Measurements from ENCODE around the gene GTF3A.

Gene GTF3A

DNA sequence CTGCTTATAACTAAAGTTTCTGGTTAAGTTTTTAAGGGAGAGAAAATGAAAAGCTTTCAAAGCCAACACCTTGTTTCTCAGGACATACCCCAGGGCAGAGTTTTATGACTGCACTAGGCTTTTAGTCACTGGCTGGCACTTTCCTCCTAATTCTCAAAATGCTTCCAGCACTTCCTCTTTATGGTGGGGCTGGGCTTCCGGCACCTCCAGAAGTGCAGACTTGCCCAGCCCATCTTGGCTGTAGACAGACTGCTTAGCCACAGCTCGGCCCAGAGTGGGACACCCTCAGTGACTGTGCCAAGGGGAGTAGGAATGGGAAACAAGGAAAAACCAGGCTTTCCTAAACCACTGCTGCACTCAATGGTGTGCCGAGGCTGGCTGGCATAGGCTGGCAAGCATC lies 23.2 kb upstream of the GTF3A start:
- TF ChIP-seq, protein P1, sequence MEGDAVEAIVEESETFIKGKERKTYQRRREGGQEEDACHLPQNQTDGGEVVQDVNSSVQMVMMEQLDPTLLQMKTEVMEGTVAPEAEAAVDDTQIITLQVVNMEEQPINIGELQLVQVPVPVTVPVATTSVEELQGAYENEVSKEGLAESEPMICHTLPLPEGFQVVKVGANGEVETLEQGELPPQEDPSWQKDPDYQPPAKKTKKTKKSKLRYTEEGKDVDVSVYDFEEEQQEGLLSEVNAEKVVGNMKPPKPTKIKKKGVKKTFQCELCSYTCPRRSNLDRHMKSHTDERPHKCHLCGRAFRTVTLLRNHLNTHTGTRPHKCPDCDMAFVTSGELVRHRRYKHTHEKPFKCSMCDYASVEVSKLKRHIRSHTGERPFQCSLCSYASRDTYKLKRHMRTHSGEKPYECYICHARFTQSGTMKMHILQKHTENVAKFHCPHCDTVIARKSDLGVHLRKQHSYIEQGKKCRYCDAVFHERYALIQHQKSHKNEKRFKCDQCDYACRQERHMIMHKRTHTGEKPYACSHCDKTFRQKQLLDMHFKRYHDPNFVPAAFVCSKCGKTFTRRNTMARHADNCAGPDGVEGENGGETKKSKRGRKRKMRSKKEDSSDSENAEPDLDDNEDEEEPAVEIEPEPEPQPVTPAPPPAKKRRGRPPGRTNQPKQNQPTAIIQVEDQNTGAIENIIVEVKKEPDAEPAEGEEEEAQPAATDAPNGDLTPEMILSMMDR (IDR thresholded peaks at IDR 0.05; ENCODE audit: insufficient read depth, low read length, poor library complexity, severe bottlenecking), result no peak
- H3K36me3 ChIP-seq (ENCODE audit: control insufficient read depth, insufficient read depth, low read length), result no peaks in the 10 kb centered on the region
- no peaks in the 10 kb centered on the region; the same call in 1 of the 2 replicates for H3K27me3 ChIP-seq (replicated peaks; ENCODE audit: control insufficient read depth, insufficient read depth, low read length)
- H3K4me3 ChIP-seq (replicated peaks; ENCODE audit: low read depth, low read length), result no peak overlapping the region
- DNase-seq (ENCODE audit: extremely low read depth, insufficient read length), result no peak

DNA sequence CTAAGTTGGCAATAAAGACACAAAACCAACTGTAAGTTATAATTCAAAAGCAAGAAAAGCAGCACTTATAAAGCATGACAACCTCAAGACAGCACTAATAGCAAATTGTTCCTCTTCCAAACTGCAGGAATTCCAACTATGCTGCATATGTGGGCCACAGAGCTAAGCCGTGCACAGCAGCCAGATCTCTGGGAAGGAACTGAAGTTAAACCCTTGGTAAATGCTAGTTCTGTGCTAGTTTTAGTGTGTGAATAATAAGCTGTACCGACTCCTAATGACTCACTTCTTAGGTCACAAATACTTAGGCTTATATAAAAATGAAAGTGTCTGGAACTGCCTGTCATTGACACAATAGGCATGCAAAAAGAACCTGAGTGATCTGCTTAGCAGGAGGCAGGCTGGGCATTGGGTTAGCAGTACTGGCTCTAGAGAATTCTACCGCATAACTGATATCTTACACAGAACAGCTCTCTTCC lies 21.2 kb upstream of the GTF3A start:
- Histone ChIP-seq H3K4me3 (replicated peaks; ENCODE audit: low read depth, low read length) (no peak overlapping the region), H3K36me3 (ENCODE audit: control insufficient read depth, insufficient read depth, low read length) (no peaks in the 10 kb centered on the region), H3K27me3 (replicated peaks; ENCODE audit: control insufficient read depth, insufficient read depth, low read length) (no peaks in the 10 kb centered on the region; the same call in 1 of the 2 replicates)
- TF ChIP-seq, protein P1 (IDR thresholded peaks at IDR 0.05; ENCODE audit: insufficient read depth, low read length, poor library complexity, severe bottlenecking), result no peak
- no peak for DNase-seq (ENCODE audit: extremely low read depth, insufficient read length)

DNA sequence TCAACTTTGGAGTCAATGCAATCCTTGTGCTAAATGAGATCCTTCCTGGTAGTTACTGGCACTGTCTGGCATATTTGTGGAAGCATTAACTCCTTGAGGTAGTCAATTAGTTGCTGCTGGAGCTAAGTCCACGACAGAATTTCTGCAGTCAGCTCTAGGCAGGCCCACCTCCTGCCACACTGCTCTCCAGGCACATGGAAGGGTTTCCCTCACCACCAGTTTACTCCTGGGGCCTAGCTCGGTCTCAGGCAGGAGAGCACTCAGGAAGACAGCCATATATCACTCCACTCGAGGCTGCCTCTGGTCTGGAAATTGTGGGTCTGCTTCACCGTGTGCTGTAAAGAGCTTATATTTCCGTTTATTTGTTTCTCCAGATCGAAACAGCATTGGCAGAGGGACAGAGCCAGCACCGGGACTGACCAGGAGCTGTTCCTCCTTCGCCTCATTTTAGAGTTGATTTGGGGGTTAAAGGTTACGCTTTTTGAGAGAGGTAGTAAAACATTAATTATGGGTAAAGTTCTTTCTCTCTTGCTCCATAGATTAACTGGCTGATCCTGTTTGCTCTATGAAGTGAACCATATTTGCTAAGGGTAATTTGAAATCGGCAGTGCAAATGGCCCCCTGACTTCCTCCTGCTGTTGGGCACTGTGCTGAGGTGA lies 20.6 kb upstream of the GTF3A start:
- Histone ChIP-seq H3K27me3 (replicated peaks; ENCODE audit: control insufficient read depth, insufficient read depth, low read length) (no peaks in the 10 kb centered on the region; the same call in 1 of the 2 replicates), H3K4me3 (replicated peaks; ENCODE audit: low read depth, low read length) (no peak overlapping the region), H3K36me3 (ENCODE audit: control insufficient read depth, insufficient read depth, low read length) (no peaks in the 10 kb centered on the region)
- TF ChIP-seq, protein P1 (IDR thresholded peaks at IDR 0.05; ENCODE audit: insufficient read depth, low read length, poor library complexity, severe bottlenecking), result no peak
- no peak for DNase-seq (ENCODE audit: extremely low read depth, insufficient read length)

DNA sequence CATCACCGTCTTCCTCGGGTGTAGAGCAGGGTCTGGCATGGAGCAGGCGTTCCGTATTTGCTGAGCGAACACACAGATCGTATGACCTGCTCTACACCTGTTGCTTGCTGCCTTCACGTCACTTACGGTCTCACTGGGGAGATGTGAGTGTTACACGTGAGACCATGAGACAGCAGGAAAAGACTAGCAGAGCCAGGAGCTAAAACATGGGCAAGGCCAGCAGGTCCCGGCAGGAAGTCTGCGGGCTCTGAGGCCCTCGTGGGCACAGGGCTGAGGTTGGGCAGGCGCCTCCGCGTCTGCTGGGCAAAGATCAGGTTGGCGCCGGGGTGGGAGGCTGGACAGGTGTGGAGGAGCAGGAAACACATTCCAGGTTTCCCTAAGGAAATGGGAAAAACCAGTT lies 19.7 kb upstream of the GTF3A start:
- no peak for DNase-seq (ENCODE audit: extremely low read depth, insufficient read length)
- Histone ChIP-seq H3K27me3 (replicated peaks; ENCODE audit: control insufficient read depth, insufficient read depth, low read length) (no peaks in the 10 kb centered on the region; the same call in 1 of the 2 replicates), H3K36me3 (ENCODE audit: control insufficient read depth, insufficient read depth, low read length) (no peaks in the 10 kb centered on the region), H3K4me3 (replicated peaks; ENCODE audit: low read depth, low read length) (no peak overlapping the region)
- TF ChIP-seq, protein P1 (IDR thresholded peaks at IDR 0.05; ENCODE audit: insufficient read depth, low read length, poor library complexity, severe bottlenecking), result no peak

DNA sequence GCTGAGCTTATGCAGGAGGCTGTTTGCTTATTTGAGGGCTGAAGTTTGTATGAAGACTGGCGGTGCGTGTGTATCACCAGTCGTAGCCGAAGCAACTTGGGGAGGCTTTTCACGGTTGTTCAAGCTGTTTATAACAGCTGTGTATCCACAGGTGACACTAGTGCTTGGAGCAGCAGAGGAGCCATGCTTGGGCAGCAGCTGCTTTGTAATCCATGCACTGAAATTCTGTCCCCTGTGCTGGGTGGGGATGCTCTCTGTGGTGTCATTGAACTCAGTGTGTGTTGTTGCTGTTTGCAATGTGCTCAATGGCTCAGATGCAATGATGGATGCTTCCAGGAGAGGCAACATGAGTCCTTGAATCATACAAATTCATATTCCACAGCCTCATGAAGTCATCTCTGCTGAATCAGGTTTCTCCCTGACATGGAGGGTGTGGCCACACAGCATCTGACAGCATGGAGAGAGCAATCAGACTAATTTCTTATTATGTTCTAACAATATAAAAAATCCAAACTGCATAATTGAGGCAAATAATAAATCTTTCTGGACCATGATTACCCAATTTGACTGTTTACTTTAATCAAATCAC lies 18.8 kb upstream of the GTF3A start:
- DNase-seq (ENCODE audit: extremely low read depth, insufficient read length), result no peak
- no peaks in the 10 kb centered on the region for H3K36me3 ChIP-seq (ENCODE audit: control insufficient read depth, insufficient read depth, low read length)
- no peak overlapping the region for H3K4me3 ChIP-seq (replicated peaks; ENCODE audit: low read depth, low read length)
- H3K27me3 ChIP-seq (replicated peaks; ENCODE audit: control insufficient read depth, insufficient read depth, low read length), result no peaks in the 10 kb centered on the region; the same call in 1 of the 2 replicates
- TF ChIP-seq, protein P1 (IDR thresholded peaks at IDR 0.05; ENCODE audit: insufficient read depth, low read length, poor library complexity, severe bottlenecking), result no peak

Data from GM06990 (cell line).